Pancreas (tissue), 10 donors: ENCODE results near the gene HNF1B. TPM values are rescaled to one million over a fixed set of nuclear protein-coding genes. Genes with fewer than 3 reads are reported as not detected.
A peak's percentile ranks its signal among the peaks of the same experiment; 100 is the strongest.

Source experiments
- ATAC-seq, 4 donors: fragments of 200-7000 bp; cut with Tn5 transposase; one replicate each; pipeline versions ENCODE4 v1.8.0 to v1.9.1; 2020; ENCODE audit warnings: mild to moderate bottlenecking in 4 of 4, moderate library complexity in 4 of 4
- DNase-seq, 6 donors: peaks; one replicate each; pipeline ENCODE4 v3.0.0-alpha.2; 2020
- FAIRE-seq: peaks from 2 replicates; lab custom pipeline; 2012; peaks lifted over from hg19 to GRCh38; lab: Jason Lieb, UNC
- H3K27ac ChIP-seq, 4 donors: fragments of 200-600 bp; sonication (generic); 1 replicate in 3 of 4; 2 replicates in 1 of 4; pipeline versions ENCODE4 v1.5.0 to v1.8.0; 2020
- H3K27me3 ChIP-seq, 4 donors: fragments of 200-600 bp; one replicate each; pipeline ENCODE4 v1.8.0; 2021
- H3K36me3 ChIP-seq, 3 donors: fragments of 200-600 bp; sonication (generic) in 1 of 3; one replicate each; pipeline versions ENCODE4 v1.5.0 to v1.8.0; 2020 to 2021
- H3K4me1 ChIP-seq, 3 donors: fragments of 200-600 bp; one replicate each; pipeline ENCODE4 v1.8.0; 2021
- H3K4me3 ChIP-seq, 4 donors: fragments of 200-600 bp; sonication (generic) in 2 of 4; one replicate each; pipeline versions ENCODE4 v1.5.0 to v1.8.0; 2020 to 2021
- H3K9me3 ChIP-seq, 4 donors: fragments of 200-600 bp; one replicate each; pipeline ENCODE4 v1.8.0; 2021
- WGBS, 2 donors: extraction: QIAGEN DNeasy Blood & Tissue Kit; methylation state at CpG; one replicate each; pipeline ENCODE4 v1.1.7; 2013; 5-methylcytosine and 5-hydroxymethylcytosine counted together
- intact Hi-C, 3 donors: fragments of 100-400 bp; cut with DNase I; formaldehyde crosslinking; loops; one replicate each; pipeline versions ENCODE4 v1.11.1 to v1.14.2; 2022
- polyA plus RNA-seq, 2 donors: library from polyadenylated mRNA; stranded (reverse); fragments of 200-250 nt; gene quantifications; one replicate each; pipeline ENCODE4 v1.2.3, GENCODE V29; 2013
- total RNA-seq, 6 donors: library from RNA; stranded (reverse); fragmentation: NEBNext Ultra II Directional in 4 of 6; extraction: Animal tissue kit (Norgen Biotek cat#: 25700) in 4 of 6; gene quantifications; one replicate each; pipeline versions ENCODE4 v1.2.1 to v1.2.4, GENCODE V29; 2021 to 2023
- TF ChIP-seq, protein P1 (sequence below), 4 donors: fragments of 200-600 bp; sonication (generic) in 3 of 4; IDR thresholded peaks; one replicate each; pipeline versions ENCODE4 v1.5.0 to v1.8.0; 2021; ENCODE audit warnings: antibody characterized with exemption in 4 of 4
- donor health status: healthy with polysubstance abuse.
- donor health status: DM: no; HTN: no; CAD: no; lungs with moderate emphysema.
- donor health status: DM: no; HTN: no; CAD: no.
- donor health status: control.
- donor health status: control.
- donor health status: Bipolar disorder and iron deficiency.
- donor health status: DM: yes; HTN: yes; CAD: no.
- donor health status: DM: no; HTN: no; CAD: no.
- donor health status: DM: no; HTN: no; CAD: no.
- donor health status: DM: yes; HTN: yes; CAD: no.

Gene HNF1B
- total and polyA plus RNA-seq, 8 donors: 24.9 to 50.5 (median 33.6) TPM

DNA sequence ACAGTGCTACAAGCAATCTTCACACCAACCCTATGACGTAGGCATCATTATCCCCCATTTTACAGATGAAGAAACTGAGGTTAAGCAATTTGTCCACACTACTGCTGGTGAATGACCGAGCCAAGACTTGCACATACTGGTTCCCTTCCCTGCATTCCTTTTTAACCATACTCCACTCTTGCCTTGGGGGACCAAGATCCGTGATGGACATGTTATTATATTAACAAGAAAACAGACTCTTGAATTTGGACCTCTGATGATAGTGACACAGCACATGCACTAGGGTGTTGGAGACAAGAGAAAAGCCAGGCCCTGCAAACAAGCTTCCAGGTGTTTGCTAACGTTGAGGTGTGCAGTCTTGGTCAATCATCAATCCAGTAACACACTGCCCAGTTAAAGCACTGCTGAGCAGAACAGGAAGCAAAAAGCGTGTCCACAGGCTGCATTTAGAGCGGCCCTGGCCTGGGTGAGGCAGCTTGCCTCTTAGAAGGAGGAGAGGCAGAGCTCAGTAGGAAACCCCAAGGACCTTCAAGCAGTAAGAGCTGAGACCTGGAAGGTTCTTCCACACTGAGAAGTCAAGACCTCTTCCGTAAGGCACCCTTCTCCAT, 36.7 kb downstream of the HNF1B start:
- TF ChIP-seq, protein P1, sequence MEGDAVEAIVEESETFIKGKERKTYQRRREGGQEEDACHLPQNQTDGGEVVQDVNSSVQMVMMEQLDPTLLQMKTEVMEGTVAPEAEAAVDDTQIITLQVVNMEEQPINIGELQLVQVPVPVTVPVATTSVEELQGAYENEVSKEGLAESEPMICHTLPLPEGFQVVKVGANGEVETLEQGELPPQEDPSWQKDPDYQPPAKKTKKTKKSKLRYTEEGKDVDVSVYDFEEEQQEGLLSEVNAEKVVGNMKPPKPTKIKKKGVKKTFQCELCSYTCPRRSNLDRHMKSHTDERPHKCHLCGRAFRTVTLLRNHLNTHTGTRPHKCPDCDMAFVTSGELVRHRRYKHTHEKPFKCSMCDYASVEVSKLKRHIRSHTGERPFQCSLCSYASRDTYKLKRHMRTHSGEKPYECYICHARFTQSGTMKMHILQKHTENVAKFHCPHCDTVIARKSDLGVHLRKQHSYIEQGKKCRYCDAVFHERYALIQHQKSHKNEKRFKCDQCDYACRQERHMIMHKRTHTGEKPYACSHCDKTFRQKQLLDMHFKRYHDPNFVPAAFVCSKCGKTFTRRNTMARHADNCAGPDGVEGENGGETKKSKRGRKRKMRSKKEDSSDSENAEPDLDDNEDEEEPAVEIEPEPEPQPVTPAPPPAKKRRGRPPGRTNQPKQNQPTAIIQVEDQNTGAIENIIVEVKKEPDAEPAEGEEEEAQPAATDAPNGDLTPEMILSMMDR (IDR thresholded peaks at IDR 0.05): no peak
- peaks cover 55 to 62% (median 57%) of the 10 kb centered on the region in 3 donors for H3K4me1 ChIP-seq
- peaks cover 0 to 19% (median 0%) of the 10 kb centered on the region in 3 donors for H3K36me3 ChIP-seq
- no peaks in the 10 kb centered on the region for H3K27me3 ChIP-seq
- peak overlapping the region; percentile 68 to 87 (median 83) for H3K27ac ChIP-seq
- ATAC-seq (peak; percentile 44 to 73 (median 62)), FAIRE-seq (no peak), DNase-seq (peak in 5 of 6 donors; percentile 64 to 72 (median 71))
- no peaks in the 10 kb centered on the region for H3K9me3 ChIP-seq
- H3K4me3 ChIP-seq: no peak overlapping the region
- intact Hi-C loops: loop anchor here in 1 of 3 donors (10.0 kb wide), 1 partner anchor 57 kb away; no protein-coding TSS in a partner anchor
- WGBS, 2 donors: 39 to 41% methylated on average over 7 of the region's 7 CpGs

DNA sequence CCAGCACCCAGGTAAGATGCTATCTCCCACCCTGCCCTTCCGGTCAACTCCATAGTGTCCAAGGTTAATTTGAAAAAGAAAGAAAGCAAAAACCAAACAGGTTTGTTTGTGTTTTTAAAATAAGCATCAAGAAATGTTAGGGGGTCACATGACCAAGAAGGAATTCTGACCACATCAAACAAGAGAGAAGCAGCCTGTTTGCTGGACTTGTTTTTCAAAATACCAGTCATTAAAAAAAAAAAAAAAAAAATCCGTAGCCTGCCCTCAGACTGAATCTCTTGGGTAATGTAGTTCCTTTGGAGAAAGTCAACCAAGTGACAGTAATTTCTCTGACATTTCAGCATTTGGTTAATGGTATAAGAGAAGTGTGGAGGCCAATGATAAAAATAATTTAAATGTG, 38.4 kb downstream of the HNF1B start:
- Histone ChIP-seq H3K9me3 (no peaks in the 10 kb centered on the region), H3K27me3 (no peaks in the 10 kb centered on the region), H3K36me3 (peaks cover 0 to 30% (median 0%) of the 10 kb centered on the region in 3 donors), H3K27ac (peak overlapping the region in 2 of 4 donors; percentile 23 to 84), H3K4me3 (no peak overlapping the region), H3K4me1 (peaks cover 40 to 45% (median 41%) of the 10 kb centered on the region in 3 donors)
- TF ChIP-seq, protein P1 (IDR thresholded peaks at IDR 0.05): no peak
- WGBS, 2 donors: 81 to 82% methylated on average over 2 of the region's 2 CpGs
- intact Hi-C loops: loop anchor here in 1 of 3 donors (10.0 kb wide), 1 partner anchor 58 kb away; no protein-coding TSS in a partner anchor
- no peak for DNase-seq
- no peak for FAIRE-seq
- no peak for ATAC-seq

DNA sequence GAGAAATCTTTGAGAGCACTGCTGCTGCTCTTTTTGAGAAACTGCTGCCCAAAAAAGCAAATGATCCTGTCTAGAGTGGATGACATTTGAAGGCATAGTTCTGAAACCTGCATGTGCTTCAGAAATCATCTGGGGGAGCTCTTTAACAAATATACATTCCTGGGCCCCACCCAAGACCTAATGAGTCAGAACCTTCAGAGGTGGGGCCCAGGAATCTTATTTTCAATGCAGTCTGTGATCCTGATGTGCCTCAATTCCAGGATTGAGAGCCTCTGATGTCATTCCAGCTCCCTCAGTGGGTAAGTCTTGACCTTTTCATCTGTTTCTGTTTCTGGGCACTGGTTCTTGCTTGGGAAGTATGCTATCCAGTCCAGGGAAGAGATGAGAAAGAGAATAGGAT, 42.3 kb downstream of the HNF1B start:
- H3K9me3 ChIP-seq: no peaks in the 10 kb centered on the region
- FAIRE-seq (no peak), DNase-seq (no peak), ATAC-seq (peak in 2 of 4 donors; percentile 21 to 32)
- TF ChIP-seq, protein P1 (IDR thresholded peaks at IDR 0.05): no peak
- H3K27ac ChIP-seq: peak overlapping the region in 2 of 4 donors; percentile 25 to 37
- H3K27me3 ChIP-seq: no peaks in the 10 kb centered on the region
- peaks cover 8 to 16% (median 15%) of the 10 kb centered on the region in 3 donors for H3K4me1 ChIP-seq
- peaks cover 0 to 55% (median 9%) of the 10 kb centered on the region in 3 donors for H3K36me3 ChIP-seq
- H3K4me3 ChIP-seq: no peak overlapping the region
- intact Hi-C loops: loop anchor here in 2 of 3 donors (5.0 to 10.0 kb wide), 2 partner anchors 62 to 65 kb away; no protein-coding TSS in a partner anchor

DNA sequence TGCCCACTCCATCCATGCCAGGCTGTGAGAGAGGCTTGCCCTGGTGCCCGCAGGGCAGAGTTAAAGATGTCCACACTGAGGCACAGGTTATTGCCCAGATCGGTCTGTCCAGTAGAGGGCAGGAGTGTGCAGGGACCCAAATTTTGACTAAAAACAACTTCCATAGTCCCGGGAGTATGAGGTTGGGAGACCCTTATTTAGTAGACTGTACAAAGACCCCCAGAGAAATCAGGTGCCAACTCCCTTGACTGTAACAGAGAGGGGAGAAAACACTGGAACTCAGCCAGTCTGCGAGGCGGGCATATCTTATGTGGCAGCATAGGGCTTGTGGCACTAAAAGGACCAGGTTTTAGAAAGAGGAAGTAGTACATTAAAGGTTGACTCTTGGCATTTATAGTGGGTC, 43.4 kb downstream of the HNF1B start:
- WGBS, 2 donors: 18 to 28% methylated on average over 5 of the region's 5 CpGs

More for the DNA sequence above, 43.4 kb downstream of the HNF1B start:
- intact Hi-C loops: loop anchor here in 2 of 3 donors (5.0 to 10.0 kb wide), 2 partner anchors 63 to 66 kb away; no protein-coding TSS in a partner anchor
- Histone ChIP-seq H3K9me3 (no peaks in the 10 kb centered on the region), H3K27ac (peak overlapping the region in 1 of 4 donors; percentile 25), H3K36me3 (peaks cover 0 to 66% (median 9%) of the 10 kb centered on the region in 3 donors), H3K4me1 (peaks cover 0 to 8% (median 6%) of the 10 kb centered on the region in 3 donors), H3K4me3 (no peak overlapping the region), H3K27me3 (no peaks in the 10 kb centered on the region)
- TF ChIP-seq, protein P1 (IDR thresholded peaks at IDR 0.05): peak; percentile 48 to 75 (median 64)
- DNase-seq (peak in 5 of 6 donors; percentile 43 to 74 (median 57)), FAIRE-seq (no peak), ATAC-seq (peak; percentile 66 to 84 (median 82))
